ENCODE data around the gene SYCE1L. TPM values are rescaled to one million over a fixed set of nuclear protein-coding genes. Genes with fewer than 3 reads are reported as not detected.

Gene SYCE1L
- total RNA-seq, 1 experiment from 2014 or later = 9.9 TPM

DNA sequence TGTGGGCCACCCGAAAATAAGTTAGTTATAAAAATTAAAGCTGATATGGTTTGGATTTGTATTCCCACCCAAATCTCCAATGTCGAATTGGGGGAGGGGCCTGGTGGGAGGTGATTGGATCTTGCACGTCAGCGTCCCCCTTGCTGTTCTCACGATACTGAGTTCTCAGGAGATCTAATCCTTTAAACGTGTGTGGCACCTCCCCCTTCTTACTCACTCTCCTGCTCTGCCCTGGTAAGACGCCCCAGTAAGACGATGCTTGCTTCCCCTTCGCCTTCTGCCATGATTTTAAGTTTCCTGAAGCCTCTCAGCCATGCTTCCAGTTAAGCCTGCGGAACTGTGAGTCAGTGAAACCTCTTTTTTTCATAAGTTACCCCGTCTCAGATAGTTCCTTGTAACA is 35.4 kb downstream of the SYCE1L start:
- Histone ChIP-seq H2BK15ac (ENCODE audit: low read depth, low read length) (no peak overlapping the region), H2BK5ac (ENCODE audit: insufficient read length, low read length) (no peak overlapping the region), H3K18ac (ENCODE audit: insufficient read length, low read depth, low read length) (no peak overlapping the region), H2BK20ac (ENCODE audit: low read depth, low read length, poor library complexity, severe bottlenecking) (no peak overlapping the region), H3K23me2 (ENCODE audit: insufficient read length, low read depth, low read length, poor library complexity, severe bottlenecking) (no peaks in the 10 kb centered on the region), H2BK12ac (ENCODE audit: insufficient read length, low read depth, low read length) (no peak overlapping the region), H3K9me3 (ENCODE audit: control insufficient read depth, low read depth, low read length) (no peaks in the 10 kb centered on the region), H2AK5ac (ENCODE audit: insufficient read length, low read length) (no peak overlapping the region), H4K8ac (replicated peaks; ENCODE audit: insufficient read length, low read depth, low read length) (no peak overlapping the region), H4K5ac (ENCODE audit: insufficient read length, low read depth, low read length) (no peak overlapping the region), H3K9ac (ENCODE audit: extremely low read depth, insufficient read length, low read length) (no peak overlapping the region), H3K79me2 (ENCODE audit: insufficient read depth, low read length) (no peaks in the 10 kb centered on the region), H3K27ac (ENCODE audit: insufficient read length, low read depth, low read length) (no peak overlapping the region), H2AFZ (ENCODE audit: low read length) (no peak overlapping the region), H3K4me1 (ENCODE audit: insufficient read depth, low read length) (no peaks in the 10 kb centered on the region; the same call in 1 of the 2 replicates), H3K79me1 (ENCODE audit: insufficient read depth, low read depth, low read length, poor library complexity, severe bottlenecking) (no peaks in the 10 kb centered on the region), H3K4me2 (ENCODE audit: insufficient read depth, insufficient read length, low read length) (no peak overlapping the region), H4K20me1 (ENCODE audit: control insufficient read depth, insufficient read depth, insufficient read length) (no peaks in the 10 kb centered on the region), H3K4ac (ENCODE audit: low read depth, low read length) (no peak overlapping the region), H3K27me3 (ENCODE audit: insufficient read depth, low read length) (no peaks in the 10 kb centered on the region; the same call in 1 of the 2 replicates), H3K14ac (ENCODE audit: insufficient read depth, low read length) (no peak overlapping the region), H3T11ph (ENCODE audit: low read length) (no peak overlapping the region), H2BK120ac (ENCODE audit: low read depth, low read length, poor library complexity, severe bottlenecking) (no peak overlapping the region), H4K91ac (ENCODE audit: insufficient read length, low read depth, low read length) (no peak overlapping the region), H3K56ac (ENCODE audit: insufficient read length, low read depth, low read length) (no peak overlapping the region), H3K23ac (ENCODE audit: insufficient read length, low read depth, low read length) (no peak overlapping the region)
- Mint-ChIP-seq H3K4me3 (no peak overlapping the region; a peak in 1 of 5 replicates), H3K27ac (no peak overlapping the region), H3K4me1 (peaks cover 38 to 39% of the 10 kb centered on the region in 2 experiments), H3K36me3 (ENCODE audit: insufficient read depth in 1 of 3, low read depth in 3 of 3) (no peaks in the 10 kb centered on the region), H3K27me3 (ENCODE audit: low read depth) (peaks cover 6% of the 10 kb centered on the region), H3K9me3 (no peaks in the 10 kb centered on the region)
- no CpG with 5 or more reads among the region's 11 CpGs for WGBS (ENCODE audit: extremely low coverage, insufficient read length, low lambda C conversion rate)
- TF ChIP-seq CTCF (conservative IDR thresholded peaks at IDR 0.05) = no peak
- DNase-seq = peak; percentile 68

All from H9 (cell line).